ENCODE data around the gene SERINC5. TPM values are rescaled to one million over a fixed set of nuclear protein-coding genes. Genes with fewer than 3 reads are reported as not detected.

Gene SERINC5
- total RNA-seq, 4 donors from 2014 or later = 9.7 to 21.7 (median 17.3) TPM

- no peak for TF ChIP-seq CTCF (IDR thresholded peaks at IDR 0.05; ENCODE audit: low read depth)
These were observed 14.2 kb upstream of the SERINC5 start for GRCh38 chr5:80269991-80270438.

GRCh38 chr5:80268916-80269315 is 13.1 kb upstream of the SERINC5 start:
- no peak for TF ChIP-seq CTCF (IDR thresholded peaks at IDR 0.05; ENCODE audit: low read depth)

- no peak for TF ChIP-seq CTCF (IDR thresholded peaks at IDR 0.05; ENCODE audit: low read depth)
These were observed 10.7 kb upstream of the SERINC5 start for GRCh38 chr5:80266566-80266965.

- no peak for TF ChIP-seq CTCF (IDR thresholded peaks at IDR 0.05; ENCODE audit: low read depth)
These were observed 4.6 kb upstream of the SERINC5 start for GRCh38 chr5:80260461-80260860.

- no peak for TF ChIP-seq CTCF (IDR thresholded peaks at IDR 0.05; ENCODE audit: low read depth)
These were observed 3.8 kb upstream of the SERINC5 start for GRCh38 chr5:80259511-80260203.

GRCh38 chr5:80255431-80255810 is 427 bp downstream of the SERINC5 start:
- no peak for TF ChIP-seq CTCF (IDR thresholded peaks at IDR 0.05; ENCODE audit: low read depth)

GRCh38 chr5:80254767-80255430 is 949 bp downstream of the SERINC5 start:
- no peak for TF ChIP-seq CTCF (IDR thresholded peaks at IDR 0.05; ENCODE audit: low read depth)

Data from subcutaneous adipose tissue (tissue), 4 donors.